ENCODE measurements around the gene BTBD16.
A peak's percentile ranks its signal among the peaks of the same experiment; 100 is the strongest.

The BTBD16 gene

DNA sequence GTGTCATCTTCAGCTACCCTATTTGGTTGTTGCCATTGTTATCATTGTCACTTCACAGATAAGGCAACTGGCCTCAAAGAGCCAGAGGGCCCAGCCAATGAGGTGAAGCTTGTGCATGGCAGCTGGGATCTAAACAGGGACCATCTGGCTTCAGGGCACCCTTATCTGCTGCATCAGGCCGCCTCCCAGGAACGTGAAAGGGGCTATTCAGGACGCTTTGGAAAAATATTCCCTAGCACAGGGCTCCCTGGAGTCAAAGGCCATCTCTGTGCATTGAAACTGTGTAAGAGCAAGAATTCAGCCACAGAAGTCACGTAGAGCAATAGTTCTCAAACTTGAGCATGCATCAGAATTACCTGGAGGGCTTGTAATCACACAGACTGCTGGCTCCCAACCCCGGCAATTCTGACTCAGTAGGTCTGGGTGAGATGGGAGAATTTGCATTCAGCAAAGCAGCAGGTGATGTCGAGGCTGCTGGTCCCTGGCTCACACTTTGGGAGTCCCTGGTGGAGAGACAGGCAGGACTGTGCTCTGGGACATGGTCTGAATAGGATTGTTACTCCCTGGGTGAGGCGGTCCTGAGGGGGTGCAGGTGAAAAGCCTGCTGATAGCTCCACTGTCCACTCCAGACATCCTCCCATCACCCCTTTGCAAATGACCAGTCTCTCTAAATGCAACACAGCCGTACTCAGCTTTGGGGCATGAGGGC is 81.9 kb downstream of the BTBD16 start:
- H3K4me3 ChIP-seq (ENCODE audit: low read length) = no peak overlapping the region
- DNase-seq (ENCODE audit: low read depth) = no peak
- TF ChIP-seq, protein P1, sequence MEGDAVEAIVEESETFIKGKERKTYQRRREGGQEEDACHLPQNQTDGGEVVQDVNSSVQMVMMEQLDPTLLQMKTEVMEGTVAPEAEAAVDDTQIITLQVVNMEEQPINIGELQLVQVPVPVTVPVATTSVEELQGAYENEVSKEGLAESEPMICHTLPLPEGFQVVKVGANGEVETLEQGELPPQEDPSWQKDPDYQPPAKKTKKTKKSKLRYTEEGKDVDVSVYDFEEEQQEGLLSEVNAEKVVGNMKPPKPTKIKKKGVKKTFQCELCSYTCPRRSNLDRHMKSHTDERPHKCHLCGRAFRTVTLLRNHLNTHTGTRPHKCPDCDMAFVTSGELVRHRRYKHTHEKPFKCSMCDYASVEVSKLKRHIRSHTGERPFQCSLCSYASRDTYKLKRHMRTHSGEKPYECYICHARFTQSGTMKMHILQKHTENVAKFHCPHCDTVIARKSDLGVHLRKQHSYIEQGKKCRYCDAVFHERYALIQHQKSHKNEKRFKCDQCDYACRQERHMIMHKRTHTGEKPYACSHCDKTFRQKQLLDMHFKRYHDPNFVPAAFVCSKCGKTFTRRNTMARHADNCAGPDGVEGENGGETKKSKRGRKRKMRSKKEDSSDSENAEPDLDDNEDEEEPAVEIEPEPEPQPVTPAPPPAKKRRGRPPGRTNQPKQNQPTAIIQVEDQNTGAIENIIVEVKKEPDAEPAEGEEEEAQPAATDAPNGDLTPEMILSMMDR (IDR thresholded peaks at IDR 0.05; ENCODE audit: insufficient read depth, low read depth, low read length, missing control alignments) = no peak

DNA sequence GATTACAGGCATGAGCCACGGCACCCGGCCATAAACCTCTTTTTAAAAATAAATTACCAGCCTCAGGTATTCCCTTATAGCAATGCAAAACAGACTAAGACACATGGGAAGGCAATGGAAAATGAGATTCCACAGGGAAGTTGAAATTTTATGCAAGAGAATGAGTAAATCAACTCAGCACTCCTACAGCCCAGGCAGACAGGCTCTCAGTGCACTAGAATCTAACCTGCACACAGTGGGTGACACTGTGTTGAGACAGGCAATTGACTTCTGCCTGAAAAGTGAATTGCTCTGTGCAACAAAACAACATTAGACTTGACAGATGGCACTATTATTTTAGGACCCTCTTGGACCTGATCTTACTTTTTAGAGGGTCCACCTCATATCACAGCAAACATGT is 83.3 kb downstream of the BTBD16 start:
- TF ChIP-seq, protein P1 (IDR thresholded peaks at IDR 0.05; ENCODE audit: insufficient read depth, low read depth, low read length, missing control alignments) = no peak
- no peak overlapping the region for H3K4me3 ChIP-seq (ENCODE audit: low read length)
- DNase-seq (ENCODE audit: low read depth) = no peak

- no peak for DNase-seq (ENCODE audit: low read depth)
- no peak overlapping the region for H3K4me3 ChIP-seq (ENCODE audit: low read length)
- TF ChIP-seq, protein P1 (IDR thresholded peaks at IDR 0.05; ENCODE audit: insufficient read depth, low read depth, low read length, missing control alignments) = no peak
Measured at GRCh38 chr10:122357685-122358084, 86.6 kb downstream of the BTBD16 start.

DNA sequence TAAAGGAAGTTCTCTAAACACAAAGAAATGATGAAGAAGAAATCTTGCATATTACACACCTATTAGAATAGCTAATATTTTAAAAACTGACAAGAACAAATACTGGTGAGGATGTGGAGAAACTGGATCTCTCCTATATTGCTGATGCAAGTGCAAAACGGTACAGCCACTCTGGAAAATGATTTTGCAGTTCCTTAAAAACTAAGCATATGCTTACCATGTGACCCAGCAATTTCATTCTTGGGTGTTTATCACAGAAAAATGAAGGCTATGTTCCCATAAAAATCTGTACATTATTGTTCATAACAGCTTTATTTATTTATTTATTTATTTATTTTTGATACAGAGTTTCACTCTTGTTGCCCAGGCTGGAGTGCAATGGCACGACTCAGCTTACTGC is 88.5 kb downstream of the BTBD16 start:
- no peak overlapping the region for H3K4me3 ChIP-seq (ENCODE audit: low read length)
- DNase-seq (ENCODE audit: low read depth) = no peak
- TF ChIP-seq, protein P1 (IDR thresholded peaks at IDR 0.05; ENCODE audit: insufficient read depth, low read depth, low read length, missing control alignments) = no peak

DNA sequence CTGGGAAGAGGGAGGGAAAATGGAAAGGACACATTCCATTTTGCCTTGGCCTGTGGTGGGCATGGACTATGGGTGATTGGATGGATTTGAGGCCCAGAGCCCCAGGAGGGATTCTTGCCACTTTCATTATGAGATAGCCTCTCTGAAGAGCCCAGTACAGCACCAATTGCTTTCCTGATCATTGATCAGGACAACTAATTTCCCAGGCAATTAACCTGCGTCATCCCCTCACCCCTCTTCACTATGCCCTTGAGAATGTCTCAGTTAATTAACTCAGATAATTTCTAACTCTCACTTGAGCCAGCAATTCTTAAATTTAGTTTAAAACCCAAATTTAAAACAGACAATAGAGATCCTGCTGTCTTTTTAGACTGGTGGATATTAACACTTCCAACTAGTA is 90.0 kb downstream of the BTBD16 start:
- no peak for DNase-seq (ENCODE audit: low read depth)
- H3K4me3 ChIP-seq (ENCODE audit: low read length) = no peak overlapping the region
- TF ChIP-seq, protein P1 (IDR thresholded peaks at IDR 0.05; ENCODE audit: insufficient read depth, low read depth, low read length, missing control alignments) = no peak

DNA sequence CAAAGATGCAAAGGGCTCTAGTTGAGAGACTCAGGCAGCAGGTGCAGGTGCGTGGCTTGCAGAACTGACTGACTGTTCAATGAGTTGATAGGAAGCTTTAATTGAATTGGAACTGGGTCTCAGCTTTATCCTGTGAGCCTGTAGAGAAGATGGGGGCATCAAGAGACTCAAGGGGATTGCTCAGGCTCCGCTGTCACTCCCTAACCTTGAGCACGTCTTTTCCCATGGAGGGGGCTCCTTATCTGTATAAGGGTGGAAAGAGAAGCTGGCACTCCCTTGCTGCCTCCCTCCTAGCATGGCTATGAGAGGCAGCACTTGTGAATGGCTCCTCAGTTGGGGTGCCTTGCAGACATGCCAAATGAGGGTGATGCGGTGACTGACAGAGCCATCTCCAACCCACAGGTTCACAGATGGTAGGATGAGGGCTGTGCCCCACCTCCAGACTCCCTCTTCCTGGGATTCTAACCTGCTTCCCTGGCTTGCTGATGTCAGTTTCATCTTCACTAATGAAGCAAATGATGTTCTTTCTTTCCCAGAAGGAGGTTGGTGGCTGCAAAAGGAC is 91.0 kb downstream of the BTBD16 start:
- H3K4me3 ChIP-seq (ENCODE audit: low read length) = no peak overlapping the region
- TF ChIP-seq, protein P1 (IDR thresholded peaks at IDR 0.05; ENCODE audit: insufficient read depth, low read depth, low read length, missing control alignments) = no peak
- DNase-seq (ENCODE audit: low read depth) = no peak

GRCh38 chr10:122362621-122363020 is 91.5 kb downstream of the BTBD16 start:
- TF ChIP-seq, protein P1 (IDR thresholded peaks at IDR 0.05; ENCODE audit: insufficient read depth, low read depth, low read length, missing control alignments) = no peak
- H3K4me3 ChIP-seq (ENCODE audit: low read length) = peak overlapping the region; percentile 21
- DNase-seq (ENCODE audit: low read depth) = peak; percentile 63
